Measurements from ENCODE around the gene GOLGA6L7.

- TF ChIP-seq REST (IDR thresholded peaks at IDR 0.05; ENCODE audit: borderline replicate concordance) (no peak), EZH2 (IDR thresholded peaks at IDR 0.05; ENCODE audit: borderline replicate concordance, insufficient read depth, low read length, poor library complexity, severe bottlenecking) (no peak), MXI1 (conservative IDR thresholded peaks at IDR 0.05; ENCODE audit: poor library complexity, severe bottlenecking) (no peak), CTCF (IDR thresholded peaks at IDR 0.05; ENCODE audit: poor library complexity, severe bottlenecking) (no peak), EP300 (conservative IDR thresholded peaks at IDR 0.05; ENCODE audit: poor library complexity, severe bottlenecking) (no peak), SMC3 (conservative IDR thresholded peaks at IDR 0.05; ENCODE audit: poor library complexity) (no peak), RAD21 (conservative IDR thresholded peaks at IDR 0.05) (no peak), TAF1 (IDR thresholded peaks at IDR 0.05; ENCODE audit: low read depth) (no peak)
Measured at GRCh38 chr15:28891588-28891987, 43.1 kb upstream of the GOLGA6L7 start.
